Motor neuron (in vitro differentiated cells): ENCODE measurements around the gene AP3B1. TPM values are rescaled to one million over a fixed set of nuclear protein-coding genes. Genes with fewer than 3 reads are reported as not detected.

Experiments used
- ATAC-seq, 8 experiments: fragments of 200-7000 bp; cut with Tn5 transposase; replicated peaks in 6 of 8; 2 replicates each; pipeline ENCODE4 v1.8.0; 2021; ENCODE audit warnings: mild to moderate bottlenecking in 8 of 8, moderate library complexity in 8 of 8
- H3K27ac ChIP-seq, 2 donors: fragments of 250-450 bp; sonication (Bioruptor Pico); 2 replicates each; pipeline ENCODE4 v1.9.0; 2021; ENCODE audit warnings: antibody characterized with exemption in 2 of 2, mild to moderate bottlenecking in 2 of 2, moderate library complexity in 1 of 2
- H3K4me1 ChIP-seq, 2 donors: fragments of 250-450 bp; sonication (Bioruptor Pico); replicated peaks in 1 of 2; 2 replicates each; pipeline ENCODE4 v1.6.1; 2021; ENCODE audit warnings: antibody characterized with exemption in 2 of 2, mild to moderate bottlenecking in 2 of 2, moderate library complexity in 1 of 2
- H3K4me3 ChIP-seq, 5 donors: fragments of 250-450 bp; sonication (Bioruptor Pico); 2 replicates each; pipeline ENCODE4 v1.9.0; 2021; ENCODE audit warnings: antibody characterized with exemption in 5 of 5, mild to moderate bottlenecking in 5 of 5, moderate library complexity in 4 of 5
- WGBS, 10 experiments: fragments of 450-650 bp; shearing (Covaris generic); methylation state at CpG; one replicate each; pipeline ENCODE4 v1.0.0; 2022; 5-methylcytosine and 5-hydroxymethylcytosine counted together
- in situ Hi-C, 9 experiments: fragments of 400-800 bp; cut with MboI; loops; one replicate each; pipeline ENCODE4 v1.15.0; 2021; ENCODE audit warnings: low sequenced_read_pairs in 9 of 9, low pct_unique_long_range_greater_than_20kb in 2 of 9; ENCODE audit not compliant: unreplicated experiment in 9 of 9
- total RNA-seq, 8 experiments: library from RNA; unstranded; fragments of 300-600 nt; gene quantifications; 2 replicates each; pipeline versions ENCODE4 v1.2.3 to v1.2.4, GENCODE V29; 2022

The AP3B1 gene
- total RNA-seq, 8 experiments from 2014 or later: 31.7 to 54.7 (median 47.4) TPM

- 80 to 98% (median 90%) methylated on average over 2 to 5 of the region's 5 CpGs for WGBS, 10 experiments
- no peak overlapping the region for H3K27ac ChIP-seq
- peaks cover 7 to 15% of the 10 kb centered on the region in 2 donors for H3K4me1 ChIP-seq
- ATAC-seq: no peak
- in situ Hi-C loops: loop anchor here in 1 of 9 experiments (25.0 kb wide), 1 partner anchor 457 kb away; no protein-coding TSS in a partner anchor
- no peak overlapping the region for H3K4me3 ChIP-seq
Observed at GRCh38 chr5:78019744-78020143, 274.8 kb downstream of the AP3B1 start.

DNA sequence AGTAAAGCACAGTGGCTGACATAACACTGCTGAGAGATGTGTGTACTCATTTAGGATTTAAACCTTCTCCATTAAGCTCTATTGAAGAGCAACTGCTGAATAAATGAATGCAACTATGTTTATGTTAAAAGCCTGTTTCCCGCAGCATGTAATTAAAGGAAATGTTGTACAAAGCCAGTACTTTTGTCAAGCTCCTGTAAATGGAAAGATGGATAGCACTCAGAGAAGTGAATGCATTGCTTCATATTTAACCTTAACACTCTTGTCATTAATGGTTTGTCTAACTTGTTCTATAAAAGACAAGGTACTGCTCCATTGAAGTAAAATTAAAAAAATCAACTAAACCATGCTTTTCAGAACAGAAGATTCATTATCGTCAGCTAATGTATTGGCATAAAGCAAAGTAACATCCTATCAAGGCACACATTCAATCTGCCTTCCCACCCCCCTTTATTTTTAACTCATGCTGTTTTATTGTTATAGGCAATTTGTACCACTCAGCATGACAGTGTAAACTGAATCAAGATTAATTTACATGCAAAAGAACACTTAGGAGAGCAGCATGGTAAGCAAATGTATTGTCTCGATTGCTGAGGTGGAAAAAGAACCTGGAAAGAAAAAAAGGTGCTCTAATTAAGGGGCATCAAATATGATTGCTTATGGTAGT lies 277.5 kb downstream of the AP3B1 start:
- H3K4me3 ChIP-seq: no peak overlapping the region
- in situ Hi-C loops: loop anchor here in 1 of 9 experiments (25.0 kb wide), 1 partner anchor 455 kb away; no protein-coding TSS in a partner anchor
- H3K4me1 ChIP-seq: peaks cover 7 to 15% of the 10 kb centered on the region in 2 donors
- ATAC-seq: peak in 5 of 8 experiments; percentile 57 to 89 (median 66)
- 0 to 90% (median 16%) methylated on average over 1 to 3 of the region's 3 CpGs for WGBS, 10 experiments
- no peak overlapping the region for H3K27ac ChIP-seq

DNA sequence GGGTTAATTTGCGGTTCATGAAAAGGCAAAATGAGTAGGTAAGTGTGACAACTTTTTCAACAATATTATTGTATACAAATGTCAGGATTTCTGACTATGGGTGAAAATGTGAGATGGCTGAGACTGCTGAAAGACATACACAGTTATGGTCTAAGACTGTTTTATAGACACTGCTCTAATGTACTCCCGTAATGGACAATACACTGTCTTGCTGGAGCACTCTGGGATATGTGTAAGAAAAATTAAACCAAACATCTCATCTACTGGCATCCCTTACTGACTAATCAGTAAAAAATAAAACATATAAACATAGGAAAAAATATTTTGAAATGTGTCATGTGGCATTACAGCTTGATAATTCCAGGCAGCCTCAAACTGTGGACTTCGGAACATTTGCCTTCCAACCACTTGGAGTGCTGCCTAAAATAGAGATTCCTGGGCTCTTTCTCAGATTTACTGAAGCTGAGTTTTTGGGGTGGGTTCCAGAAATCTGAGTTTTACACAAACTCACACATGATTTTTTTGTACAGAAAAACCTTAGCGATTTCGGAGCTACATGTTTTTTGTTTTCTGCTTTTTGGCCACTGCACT lies 284.5 kb downstream of the AP3B1 start:
- Histone ChIP-seq H3K4me3 (no peak overlapping the region), H3K27ac (no peak overlapping the region), H3K4me1 (peaks cover 1 to 16% of the 10 kb centered on the region in 2 donors)
- peak in 1 of 8 experiments; percentile 30 for ATAC-seq
- in situ Hi-C loops: loop anchor here in 1 of 9 experiments (25.0 kb wide), 1 partner anchor 448 kb away; no protein-coding TSS in a partner anchor
- 44 to 100% (median 92%) methylated on average over 1 to 5 of the region's 5 CpGs; no CpG with 5 or more reads in 1 of the 10 experiments for WGBS, 10 experiments

DNA sequence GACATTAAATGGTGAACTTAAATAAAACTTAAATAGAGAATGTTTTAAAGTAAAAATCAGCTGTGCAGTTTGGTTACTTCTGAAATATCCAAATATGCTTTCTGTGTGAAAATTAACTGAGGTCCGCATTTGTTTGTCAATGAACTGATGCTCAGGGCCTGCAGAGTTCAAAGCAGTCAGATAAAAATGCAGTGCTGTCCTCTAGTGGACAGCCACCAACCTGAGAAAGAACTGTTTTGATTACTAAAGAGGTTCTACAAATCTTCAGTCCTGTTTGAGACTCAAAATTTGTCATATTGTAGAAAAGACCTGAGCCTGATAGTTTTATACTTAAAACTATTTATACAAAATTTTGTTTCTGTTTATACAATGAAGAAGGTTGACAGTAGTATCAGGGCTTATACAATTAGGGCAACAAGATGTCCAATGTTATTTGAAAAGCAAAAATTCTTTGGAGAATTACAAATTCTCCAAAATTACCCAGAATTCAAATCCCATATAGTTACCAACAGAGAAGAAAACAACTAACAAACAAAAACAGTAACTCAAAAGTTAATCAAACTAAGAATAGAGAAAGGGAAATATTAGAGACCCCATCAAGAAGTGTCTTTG lies 286.0 kb downstream of the AP3B1 start:
- peak in 6 of 8 experiments; percentile 40 to 78 (median 68) for ATAC-seq
- Histone ChIP-seq H3K4me3 (no peak overlapping the region), H3K27ac (no peak overlapping the region), H3K4me1 (peaks cover 14 to 32% of the 10 kb centered on the region in 2 donors)
- WGBS, 10 experiments: 0 to 67% (median 14%) methylated on average over 1 of the region's 1 CpG; no CpG with 5 or more reads in 1 of the 10 experiments
- in situ Hi-C loops: loop anchor here in 1 of 9 experiments (25.0 kb wide), 1 partner anchor 446 kb away; no protein-coding TSS in a partner anchor

DNA sequence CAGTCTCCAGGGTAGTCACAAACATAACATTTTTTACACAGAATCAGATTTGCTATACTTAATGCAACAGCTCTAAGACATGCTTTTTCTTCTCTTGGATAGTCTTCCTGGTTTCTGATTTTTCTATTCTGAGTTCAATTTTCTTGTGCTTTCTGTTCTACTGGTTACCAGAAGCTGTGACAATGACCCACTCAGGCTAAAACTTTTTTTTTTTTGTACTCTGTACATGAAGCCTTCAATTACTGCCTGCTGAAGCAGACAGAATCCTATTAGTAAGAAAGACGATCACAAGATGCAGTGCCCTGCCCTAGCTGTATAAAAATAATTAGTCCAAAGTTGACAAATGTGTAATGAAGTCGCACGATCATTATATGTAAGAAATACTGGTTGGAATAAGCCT lies 287.3 kb downstream of the AP3B1 start:
- H3K27ac ChIP-seq: no peak overlapping the region
- WGBS, 10 experiments: 55 to 90% (median 72%) methylated on average over 1 to 3 of the region's 3 CpGs
- no peak overlapping the region for H3K4me3 ChIP-seq
- H3K4me1 ChIP-seq: peaks cover 22 to 33% of the 10 kb centered on the region in 2 donors
- ATAC-seq: no peak
- in situ Hi-C loops: loop anchor here in 1 of 9 experiments (25.0 kb wide), 1 partner anchor 445 kb away; no protein-coding TSS in a partner anchor

DNA sequence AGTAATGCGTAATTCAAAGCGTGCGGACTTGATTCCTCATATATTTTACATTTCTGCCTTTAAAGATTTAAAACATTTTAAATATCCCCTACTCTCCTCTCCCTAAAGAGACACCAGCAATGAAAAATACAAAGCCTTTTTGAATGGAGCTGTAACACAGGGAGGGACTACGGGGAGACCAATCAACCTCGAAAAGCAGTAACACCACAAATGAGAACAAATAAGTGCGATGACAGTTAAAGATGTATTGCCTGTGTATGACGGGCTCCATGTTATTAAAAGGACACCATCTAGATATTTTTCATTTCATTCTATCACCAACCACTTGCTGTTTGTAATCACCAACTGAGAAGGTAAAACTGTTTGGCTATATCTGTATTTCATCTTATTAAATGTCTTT lies 288.0 kb downstream of the AP3B1 start:
- 80 to 98% (median 89%) methylated on average over 1 to 7 of the region's 7 CpGs for WGBS, 10 experiments
- in situ Hi-C loops: loop anchor here in 1 of 9 experiments (25.0 kb wide), 1 partner anchor 444 kb away; no protein-coding TSS in a partner anchor
- Histone ChIP-seq H3K27ac (no peak overlapping the region), H3K4me3 (no peak overlapping the region), H3K4me1 (peaks cover 22 to 33% of the 10 kb centered on the region in 2 donors)
- ATAC-seq: no peak

DNA sequence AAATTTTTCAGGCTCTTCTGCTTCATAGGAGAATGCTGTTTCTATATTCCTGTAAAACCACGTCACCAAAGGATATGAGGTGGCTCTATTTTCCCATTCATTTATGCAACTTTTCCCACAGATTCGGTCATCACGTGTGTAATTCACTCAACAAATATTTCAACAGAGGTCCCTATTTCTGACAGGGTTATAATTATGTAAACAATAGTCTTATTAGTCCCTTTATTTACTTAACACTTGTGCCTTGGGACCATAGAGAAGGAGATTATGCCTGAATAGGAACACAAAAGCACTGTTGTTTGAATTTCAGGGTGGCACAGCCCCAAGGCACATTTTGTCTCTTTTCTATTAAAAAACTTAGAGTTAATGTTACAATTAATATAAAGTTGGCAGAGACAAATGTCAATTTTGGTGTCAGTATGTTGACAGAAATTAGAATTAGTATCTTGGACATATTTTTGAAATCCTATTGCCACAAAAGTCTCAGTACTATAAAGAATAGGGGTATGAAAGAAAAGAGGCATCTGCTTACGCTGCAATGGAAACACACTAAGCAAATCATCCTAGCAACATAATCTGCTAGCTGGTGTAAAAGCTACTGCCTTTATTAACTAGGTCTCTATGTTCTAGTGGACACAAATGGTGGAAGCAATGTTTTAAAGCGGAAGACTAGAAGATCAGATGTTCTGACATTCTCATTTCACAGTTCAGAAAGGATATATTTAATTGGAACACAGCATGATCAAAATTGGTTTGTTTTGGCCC lies 289.3 kb downstream of the AP3B1 start:
- WGBS, 10 experiments: 60 to 100% (median 80%) methylated on average over 1 to 5 of the region's 5 CpGs; no CpG with 5 or more reads in 1 of the 10 experiments
- in situ Hi-C loops: loop anchor here in 1 of 9 experiments (25.0 kb wide), 1 partner anchor 443 kb away; no protein-coding TSS in a partner anchor
- no peak overlapping the region for H3K4me3 ChIP-seq
- H3K27ac ChIP-seq: no peak overlapping the region
- ATAC-seq: peak in 2 of 8 experiments; percentile 9 to 27
- peaks cover 22 to 33% of the 10 kb centered on the region in 2 donors for H3K4me1 ChIP-seq

DNA sequence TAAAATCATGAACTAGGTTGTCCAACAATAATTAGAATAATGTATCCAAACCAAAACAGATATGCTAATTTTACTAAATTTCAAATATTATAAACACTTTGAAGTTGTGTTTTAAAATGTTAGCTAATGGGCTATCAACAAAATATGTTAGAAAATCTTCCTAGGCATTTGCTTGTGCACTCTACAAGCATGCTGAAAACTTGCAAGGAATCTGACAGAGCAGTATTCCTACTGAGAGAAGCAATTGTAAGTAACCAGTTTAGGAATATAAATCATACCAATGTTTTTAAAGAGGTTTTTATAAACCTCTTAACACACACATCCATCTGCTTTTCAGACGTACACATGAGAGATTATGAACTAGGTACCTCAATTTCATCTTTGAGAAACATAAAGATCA lies 289.9 kb downstream of the AP3B1 start:
- no peak for ATAC-seq
- no peak overlapping the region for H3K27ac ChIP-seq
- in situ Hi-C loops: loop anchor here in 1 of 9 experiments (25.0 kb wide), 1 partner anchor 442 kb away; no protein-coding TSS in a partner anchor
- 50 to 100% (median 89%) methylated on average over 1 of the region's 1 CpG; no CpG with 5 or more reads in 4 of the 10 experiments for WGBS, 10 experiments
- H3K4me1 ChIP-seq: peaks cover 22 to 33% of the 10 kb centered on the region in 2 donors
- H3K4me3 ChIP-seq: no peak overlapping the region

- in situ Hi-C loops: loop anchor here in 1 of 9 experiments (25.0 kb wide), 1 partner anchor 442 kb away; no protein-coding TSS in a partner anchor
Observed at GRCh38 chr5:78003919-78004318, 290.6 kb downstream of the AP3B1 start.

DNA sequence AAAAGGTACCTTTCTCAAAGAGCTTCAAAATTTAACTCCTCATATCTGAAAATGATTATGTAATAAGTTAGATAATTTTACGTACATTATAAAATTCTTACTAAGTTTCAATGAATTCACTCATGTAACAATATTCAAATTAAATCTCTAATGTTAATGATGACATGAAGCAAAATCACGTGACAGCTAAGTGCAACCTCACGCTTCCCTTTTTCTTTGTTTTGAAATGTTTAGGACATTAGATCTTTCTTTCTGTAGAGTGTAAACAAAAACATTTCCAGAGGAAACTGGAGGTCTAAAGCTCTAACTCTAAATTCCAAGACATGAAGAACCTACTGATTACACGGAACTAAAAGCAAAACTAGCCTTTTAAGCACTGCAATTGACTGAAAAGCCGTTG lies 291.0 kb downstream of the AP3B1 start:
- Histone ChIP-seq H3K27ac (no peak overlapping the region), H3K4me1 (peaks cover 26 to 33% of the 10 kb centered on the region in 2 donors), H3K4me3 (no peak overlapping the region)
- ATAC-seq: no peak
- in situ Hi-C loops: loop anchor here in 1 of 9 experiments (25.0 kb wide), 1 partner anchor 441 kb away; no protein-coding TSS in a partner anchor
- WGBS, 10 experiments: 45 to 100% (median 69%) methylated on average over 2 to 5 of the region's 5 CpGs

More at GRCh38 chr5:78003919-78004318, 290.6 kb downstream of the AP3B1 start:
- ATAC-seq: peak in 5 of 8 experiments; percentile 76 to 94 (median 90)
- Histone ChIP-seq H3K4me3 (no peak overlapping the region), H3K27ac (no peak overlapping the region), H3K4me1 (peaks cover 26 to 33% of the 10 kb centered on the region in 2 donors)
- 2 to 100% (median 25%) methylated on average over 1 to 7 of the region's 7 CpGs; no CpG with 5 or more reads in 2 of the 10 experiments for WGBS, 10 experiments

DNA sequence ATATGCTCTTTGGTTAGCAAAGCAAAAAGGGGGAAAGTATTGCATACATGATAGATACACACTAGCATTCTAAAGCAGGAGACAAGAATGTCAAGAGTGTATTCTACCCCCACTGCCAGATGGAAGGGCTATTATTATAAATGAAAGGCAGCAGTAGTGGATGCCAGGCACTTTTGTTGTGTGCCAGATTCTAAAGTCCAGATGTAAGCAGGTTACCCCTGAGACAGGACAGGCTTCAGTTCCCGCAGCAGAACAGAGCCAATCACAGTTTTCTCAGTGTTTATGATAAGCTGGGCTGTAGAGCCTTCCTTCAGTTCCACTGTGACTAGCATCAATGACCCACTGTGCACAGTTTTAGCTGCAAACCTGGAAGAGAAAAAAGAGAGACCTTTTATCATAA lies 291.8 kb downstream of the AP3B1 start:
- Histone ChIP-seq H3K27ac (no peak overlapping the region), H3K4me3 (no peak overlapping the region), H3K4me1 (peaks cover 26 to 33% of the 10 kb centered on the region in 2 donors)
- peak in 3 of 8 experiments; percentile 21 to 62 (median 32) for ATAC-seq
- in situ Hi-C loops: loop anchor here in 1 of 9 experiments (25.0 kb wide), 1 partner anchor 440 kb away; no protein-coding TSS in a partner anchor
- WGBS, 10 experiments: 67 to 100% (median 100%) methylated on average over 1 of the region's 1 CpG; no CpG with 5 or more reads in 5 of the 10 experiments

GRCh38 chr5:78001197-78001596 lies 293.3 kb downstream of the AP3B1 start:
- WGBS, 10 experiments: 84 to 100% (median 94%) methylated on average over 2 to 7 of the region's 7 CpGs; no CpG with 5 or more reads in 1 of the 10 experiments
- Histone ChIP-seq H3K4me3 (no peak overlapping the region), H3K27ac (no peak overlapping the region), H3K4me1 (peaks cover 26% of the 10 kb centered on the region in 2 donors)
- no peak for ATAC-seq
- in situ Hi-C loops: loop anchor here in 1 of 9 experiments (25.0 kb wide), 1 partner anchor 439 kb away; no protein-coding TSS in a partner anchor
